ENCODE measurements around the gene A2ML1.

A2ML1 gene

DNA sequence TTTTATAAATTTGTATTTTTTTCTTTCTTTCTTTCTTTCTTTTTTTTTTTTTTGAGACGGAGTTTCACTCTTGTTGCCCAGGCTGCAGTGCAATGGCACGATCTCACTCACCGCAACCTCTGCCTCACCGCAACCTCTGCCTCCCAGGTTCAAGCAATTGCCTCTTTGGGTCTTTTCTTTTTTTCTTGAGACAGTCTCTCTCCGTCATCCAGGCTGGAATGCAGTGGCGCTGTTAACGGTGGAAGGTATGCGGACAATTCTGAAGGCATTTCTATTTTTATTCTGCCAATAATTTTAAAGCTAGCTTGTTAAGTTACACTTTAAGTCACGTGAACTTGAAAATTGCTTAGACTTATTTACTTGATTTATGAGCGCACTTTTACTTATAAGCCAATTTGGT is 83.1 kb downstream of the A2ML1 start:
- Histone ChIP-seq H3K4me1 (ENCODE audit: control insufficient read depth, low read length) (peaks cover 33% of the 10 kb centered on the region), H3K9me2 (replicated peaks; ENCODE audit: control insufficient read depth, low read length) (no peaks in the 10 kb centered on the region), H3K36me3 (ENCODE audit: control insufficient read depth, low read length) (no peaks in the 10 kb centered on the region), H3K9me3 (ENCODE audit: control insufficient read depth, insufficient read depth, low read length) (no peaks in the 10 kb centered on the region), H4K20me1 (ENCODE audit: control insufficient read depth, insufficient read depth, low read depth, low read length) (no peaks in the 10 kb centered on the region), H3K4me3 (ENCODE audit: low read length) (no peak overlapping the region), H3F3A (ENCODE audit: control insufficient read depth, insufficient read depth) (no peaks in the 10 kb centered on the region), H3K4me2 (ENCODE audit: low read length) (no peak overlapping the region), H3K27me3 (ENCODE audit: control insufficient read depth, low read length) (no peaks in the 10 kb centered on the region), H3K79me2 (ENCODE audit: control insufficient read depth, low read length) (no peaks in the 10 kb centered on the region), H3K27ac (ENCODE audit: low read depth, low read length) (no peak overlapping the region)
- TF ChIP-seq, protein P1, sequence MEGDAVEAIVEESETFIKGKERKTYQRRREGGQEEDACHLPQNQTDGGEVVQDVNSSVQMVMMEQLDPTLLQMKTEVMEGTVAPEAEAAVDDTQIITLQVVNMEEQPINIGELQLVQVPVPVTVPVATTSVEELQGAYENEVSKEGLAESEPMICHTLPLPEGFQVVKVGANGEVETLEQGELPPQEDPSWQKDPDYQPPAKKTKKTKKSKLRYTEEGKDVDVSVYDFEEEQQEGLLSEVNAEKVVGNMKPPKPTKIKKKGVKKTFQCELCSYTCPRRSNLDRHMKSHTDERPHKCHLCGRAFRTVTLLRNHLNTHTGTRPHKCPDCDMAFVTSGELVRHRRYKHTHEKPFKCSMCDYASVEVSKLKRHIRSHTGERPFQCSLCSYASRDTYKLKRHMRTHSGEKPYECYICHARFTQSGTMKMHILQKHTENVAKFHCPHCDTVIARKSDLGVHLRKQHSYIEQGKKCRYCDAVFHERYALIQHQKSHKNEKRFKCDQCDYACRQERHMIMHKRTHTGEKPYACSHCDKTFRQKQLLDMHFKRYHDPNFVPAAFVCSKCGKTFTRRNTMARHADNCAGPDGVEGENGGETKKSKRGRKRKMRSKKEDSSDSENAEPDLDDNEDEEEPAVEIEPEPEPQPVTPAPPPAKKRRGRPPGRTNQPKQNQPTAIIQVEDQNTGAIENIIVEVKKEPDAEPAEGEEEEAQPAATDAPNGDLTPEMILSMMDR (IDR thresholded peaks at IDR 0.05; ENCODE audit: low read depth, low read length, poor library complexity, severe bottlenecking), result no peak
- no peak for TF ChIP-seq EZH2phosphoT487 (IDR thresholded peaks at IDR 0.05; ENCODE audit: borderline replicate concordance, low read length)

DNA sequence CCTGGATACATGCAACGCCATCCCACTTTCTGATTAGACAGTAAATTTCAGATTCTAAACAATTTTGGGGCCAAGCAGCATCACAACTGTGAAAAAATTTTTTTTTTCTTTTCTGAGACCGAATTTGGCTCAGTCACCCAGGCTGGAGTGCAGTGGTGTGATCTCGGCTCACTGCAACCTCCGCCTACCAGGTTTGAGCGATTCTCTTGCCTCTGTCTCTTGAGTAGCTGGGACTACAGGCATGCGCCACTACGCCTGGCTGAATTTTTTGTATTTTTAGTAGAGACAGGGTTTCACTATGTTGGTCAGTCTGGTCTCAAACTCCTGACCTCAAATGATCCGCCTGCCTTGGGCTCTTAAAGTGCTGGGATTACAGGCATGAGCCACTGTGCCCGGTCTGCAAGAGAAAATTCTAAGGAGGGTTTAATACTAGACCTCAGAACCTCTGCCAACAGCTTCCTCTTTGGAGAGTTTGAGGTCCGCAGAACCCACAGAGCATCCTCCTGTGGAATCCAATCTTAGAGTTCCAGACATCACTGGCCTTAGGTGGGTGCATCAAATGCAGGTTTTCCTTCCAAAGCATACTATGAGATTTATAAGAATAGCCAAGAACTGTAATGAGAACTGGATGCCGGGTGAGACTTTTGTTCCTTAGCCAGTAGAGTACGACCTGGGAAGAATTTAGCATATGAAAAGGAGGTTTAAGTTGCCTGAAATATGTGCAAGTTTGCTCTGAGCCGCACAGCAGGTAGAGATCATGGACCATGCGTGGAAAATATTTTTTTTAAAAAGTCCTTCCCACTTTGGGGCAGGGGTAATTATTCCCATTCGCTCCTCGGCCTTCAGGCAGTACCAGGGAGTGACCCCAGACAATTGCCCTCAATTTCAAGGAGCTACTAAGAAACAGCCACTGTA is 84.1 kb downstream of the A2ML1 start:
- Histone ChIP-seq H3K4me1 (ENCODE audit: control insufficient read depth, low read length) (peaks cover 43% of the 10 kb centered on the region), H3K4me2 (ENCODE audit: low read length) (no peak overlapping the region), H3K4me3 (ENCODE audit: low read length) (no peak overlapping the region), H3K9me2 (replicated peaks; ENCODE audit: control insufficient read depth, low read length) (no peaks in the 10 kb centered on the region), H3K79me2 (ENCODE audit: control insufficient read depth, low read length) (no peaks in the 10 kb centered on the region), H3K9me3 (ENCODE audit: control insufficient read depth, insufficient read depth, low read length) (no peaks in the 10 kb centered on the region), H4K20me1 (ENCODE audit: control insufficient read depth, insufficient read depth, low read depth, low read length) (no peaks in the 10 kb centered on the region), H3K36me3 (ENCODE audit: control insufficient read depth, low read length) (no peaks in the 10 kb centered on the region), H3K27me3 (ENCODE audit: control insufficient read depth, low read length) (no peaks in the 10 kb centered on the region), H3K27ac (ENCODE audit: low read depth, low read length) (no peak overlapping the region), H3F3A (ENCODE audit: control insufficient read depth, insufficient read depth) (no peaks in the 10 kb centered on the region)
- no peak for TF ChIP-seq EZH2phosphoT487 (IDR thresholded peaks at IDR 0.05; ENCODE audit: borderline replicate concordance, low read length)
- TF ChIP-seq, protein P1 (IDR thresholded peaks at IDR 0.05; ENCODE audit: low read depth, low read length, poor library complexity, severe bottlenecking), result no peak

DNA sequence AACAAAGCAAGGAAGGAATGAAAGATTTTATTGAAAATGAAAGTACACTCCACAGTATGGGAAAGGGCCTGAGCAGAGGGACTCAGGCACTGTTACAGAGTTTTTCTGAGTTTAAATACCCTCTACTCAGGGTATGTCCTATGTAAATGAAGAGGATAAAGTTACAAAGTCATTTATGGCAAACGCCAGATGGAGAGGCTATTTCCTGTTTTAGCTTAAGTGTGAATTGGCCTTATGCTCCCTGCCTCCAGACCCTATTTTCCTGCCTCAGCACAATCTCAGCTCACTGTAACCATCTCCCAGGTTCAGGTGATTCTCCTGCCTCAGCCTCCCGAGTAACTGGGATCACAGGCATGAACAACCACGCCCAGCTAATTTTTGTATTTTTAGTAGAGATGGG is 85.1 kb downstream of the A2ML1 start:
- Histone ChIP-seq H3K9me2 (replicated peaks; ENCODE audit: control insufficient read depth, low read length) (no peaks in the 10 kb centered on the region), H3K4me3 (ENCODE audit: low read length) (no peak overlapping the region), H3K4me2 (ENCODE audit: low read length) (0 out of 2 replicates have a peak overlapping the region, but pooled peaks have one; percentile 6), H3F3A (ENCODE audit: control insufficient read depth, insufficient read depth) (peaks cover 7% of the 10 kb centered on the region; the same call in 1 of the 2 replicates), H3K9me3 (ENCODE audit: control insufficient read depth, insufficient read depth, low read length) (no peaks in the 10 kb centered on the region), H3K27ac (ENCODE audit: low read depth, low read length) (no peak overlapping the region), H3K36me3 (ENCODE audit: control insufficient read depth, low read length) (no peaks in the 10 kb centered on the region), H3K79me2 (ENCODE audit: control insufficient read depth, low read length) (no peaks in the 10 kb centered on the region), H4K20me1 (ENCODE audit: control insufficient read depth, insufficient read depth, low read depth, low read length) (no peaks in the 10 kb centered on the region), H3K4me1 (ENCODE audit: control insufficient read depth, low read length) (peaks cover 51% of the 10 kb centered on the region), H3K27me3 (ENCODE audit: control insufficient read depth, low read length) (no peaks in the 10 kb centered on the region)
- TF ChIP-seq, protein P1 (IDR thresholded peaks at IDR 0.05; ENCODE audit: low read depth, low read length, poor library complexity, severe bottlenecking), result no peak
- no peak for TF ChIP-seq EZH2phosphoT487 (IDR thresholded peaks at IDR 0.05; ENCODE audit: borderline replicate concordance, low read length)
